HepG2 (cell line): ENCODE data around the gene C2orf76. TPM values are rescaled to one million over a fixed set of nuclear protein-coding genes. Genes with fewer than 3 reads are reported as not detected.

ENCODE experiments used
- ATAC-seq: fragments of 200-7000 bp; cut with Tn5 transposase; 3 replicates; pipeline ENCODE4 v1.9.1; 2020; ENCODE audit warnings: mild to moderate bottlenecking, moderate library complexity
- BruUV-seq: library from RNA; stranded (reverse); fragments of 400-500 nt; replicated peaks from 2 replicates; lab custom pipeline; 2021; lab: Mats Ljungman, UMichigan
- CTCF ChIA-PET: fragments of 300-600 bp; formaldehyde crosslinking; extraction: SDS; loops from one replicate; lab custom pipeline; 2021; ENCODE audit warnings: low total read pairs, inconsistent platforms, low intra/inter-chr PET ratio; lab: Yijun Ruan, JAX
- POLR2A ChIA-PET: fragments of 350-600 bp; sonication (Branson Sonifier 250); formaldehyde crosslinking; loops from one replicate; lab custom pipeline; 2020; ENCODE audit warnings: antibody characterized with exemption, inconsistent platforms; lab: Yijun Ruan, JAX
- DNase-seq: peaks from one replicate; pipeline ENCODE4 v3.0.0-alpha.2; 2015; ENCODE audit warnings: low spot score
- FAIRE-seq: peaks from 3 replicates; lab custom pipeline; 2011; peaks lifted over from hg19 to GRCh38; lab: Jason Lieb, UNC
- H2AFZ ChIP-seq: one replicate; pipeline ENCODE4 v1.6.1; 2011; ENCODE audit warnings: low read length, inconsistent platforms
- H3K27ac ChIP-seq: fragments of 300-600 bp; 3 replicates; pipeline ENCODE4 v1.8.0; 2011; ENCODE audit warnings: mixed run types, mild to moderate bottlenecking, mixed read lengths, low read length, inconsistent platforms; ENCODE audit not compliant: insufficient read depth; ENCODE audit errors: extremely low read length
- H3K27me3 ChIP-seq, 2 experiments: fragments of 200-600 bp in 1 of 2; 2 replicates in 1 of 2; 3 replicates in 1 of 2; pipeline versions ENCODE4 v1.6.0 to v1.8.0; 2011; ENCODE audit warnings: low read length in 2 of 2, mild to moderate bottlenecking in 2 of 2, moderate library complexity in 2 of 2, inconsistent platforms in 1 of 2; ENCODE audit not compliant: insufficient read depth in 2 of 2, control insufficient read depth in 1 of 2
- H3K36me3 ChIP-seq, 2 experiments: fragments of 200-600 bp in 1 of 2; replicated peaks in 1 of 2; 2 replicates in 1 of 2; 3 replicates in 1 of 2; pipeline versions ENCODE4 v1.5.1 to v1.8.0; 2011; ENCODE audit warnings: low read length in 2 of 2, inconsistent platforms in 1 of 2; ENCODE audit not compliant: insufficient read depth in 2 of 2, control insufficient read depth in 1 of 2
- H3K4me1 ChIP-seq: 2 replicates; pipeline ENCODE4 v1.5.1; 2012; ENCODE audit warnings: low read length, inconsistent platforms; ENCODE audit not compliant: insufficient read depth
- H3K4me2 ChIP-seq: 2 replicates; pipeline ENCODE4 v1.6.0; 2011; ENCODE audit warnings: low read depth, low read length, inconsistent platforms
- H3K4me3 ChIP-seq, 3 experiments: fragments of 200-600 bp in 1 of 3; sonication (generic), shearing (Covaris generic) in 1 of 3; replicated peaks in 1 of 3; 2 replicates each; pipeline ENCODE4 v1.5.1; 2011 to 2016; ENCODE audit warnings: low read length in 3 of 3, inconsistent platforms in 2 of 3, low read depth in 2 of 3, mild to moderate bottlenecking in 2 of 3, control low read depth in 1 of 3, mixed read lengths in 1 of 3; ENCODE audit not compliant: insufficient read depth in 1 of 3
- H3K79me2 ChIP-seq: one replicate; pipeline ENCODE4 v1.6.1; 2011; ENCODE audit warnings: low read length, inconsistent platforms; ENCODE audit not compliant: insufficient read depth
- H3K9ac ChIP-seq: 2 replicates; pipeline ENCODE4 v1.6.0; 2011; ENCODE audit warnings: mild to moderate bottlenecking, low read depth, low read length, inconsistent platforms; ENCODE audit not compliant: insufficient read depth
- H3K9me3 ChIP-seq: 2 replicates; pipeline ENCODE4 v1.5.1; 2012; ENCODE audit warnings: mild to moderate bottlenecking, low read length
- H4K20me1 ChIP-seq: 2 replicates; pipeline ENCODE4 v1.6.0; 2011; ENCODE audit warnings: inconsistent platforms, mild to moderate bottlenecking, low read length, moderate library complexity; ENCODE audit not compliant: insufficient read depth
- KDM4B ChIP-seq: sonication (generic); formaldehyde crosslinking; IDR thresholded peaks from 2 replicates; pipeline ENCODE4 v1.4.0; 2020; ENCODE audit warnings: missing genetic modification reagents
- ZNF460 ChIP-seq: sonication (generic); formaldehyde crosslinking; IDR thresholded peaks from 2 replicates; pipeline ENCODE4 v1.5.1; 2020; ENCODE audit warnings: missing genetic modification reagents, mild to moderate bottlenecking, borderline replicate concordance
- WGBS: methylation state at CpG from one replicate; pipeline ENCODE4 v1.1.6; 2017; ENCODE audit warnings: low lambda C conversion rate; 5-methylcytosine and 5-hydroxymethylcytosine counted together
- in situ Hi-C: cut with HindIII; loops from 2 replicates; pipeline ENCODE4 v1.10.0; 2017; ENCODE audit warnings: low pct_unique_long_range_greater_than_20kb; ENCODE audit not compliant: extremely low pct_ligation_motif_present
- intact Hi-C: fragments of 100-400 bp; cut with micrococcal nuclease; formaldehyde crosslinking; loops from one replicate; pipeline ENCODE4 v1.10.0; 2022; ENCODE audit not compliant: unreplicated experiment
- polyA plus RNA-seq, 8 experiments: library from polyadenylated mRNA; depleted of rRNA in 3 of 8; stranded (reverse) in 7 of 8; unstranded in 1 of 8; fragments of >200 nt; fragmentation: Illumina TruSeq in 4 of 8; extraction: Trizol in 4 of 8; gene quantifications; 2 replicates each; pipeline versions ENCODE4 v1.2.1 to v1.2.3, GENCODE V29; 2011 to 2016; ENCODE audit warnings: low read depth in 4 of 8, missing spikeins in 1 of 8, mixed read lengths in 1 of 8; ENCODE audit not compliant: insufficient read depth in 1 of 8
- total RNA-seq, 5 experiments: library from RNA; depleted of rRNA; stranded (reverse); fragments of >200 nt; fragmentation: Illumina TruSeq; extraction: Trizol; gene quantifications; 2 replicates each; pipeline ENCODE4 v1.2.3, GENCODE V29; 2016; ENCODE audit warnings: low read depth in 1 of 5
- TF ChIP-seq, protein P1 (sequence below), 2 experiments: fragments of 450-650 bp in 1 of 2; sonication (generic) in 1 of 2; formaldehyde crosslinking in 1 of 2; IDR thresholded peaks; 2 replicates each; pipeline versions ENCODE4 v1.6.1 to v1.8.0; 2016 to 2022; ENCODE audit warnings: antibody characterized with exemption in 1 of 2, mild to moderate bottlenecking in 1 of 2, missing genetic modification reagents in 1 of 2

Gene C2orf76
- total and polyA plus RNA-seq, 2 of the 13 experiments (the other 11 are each of a cell fraction or from before 2014, with no cell fraction given) = 7.7 to 8.5 TPM

DNA sequence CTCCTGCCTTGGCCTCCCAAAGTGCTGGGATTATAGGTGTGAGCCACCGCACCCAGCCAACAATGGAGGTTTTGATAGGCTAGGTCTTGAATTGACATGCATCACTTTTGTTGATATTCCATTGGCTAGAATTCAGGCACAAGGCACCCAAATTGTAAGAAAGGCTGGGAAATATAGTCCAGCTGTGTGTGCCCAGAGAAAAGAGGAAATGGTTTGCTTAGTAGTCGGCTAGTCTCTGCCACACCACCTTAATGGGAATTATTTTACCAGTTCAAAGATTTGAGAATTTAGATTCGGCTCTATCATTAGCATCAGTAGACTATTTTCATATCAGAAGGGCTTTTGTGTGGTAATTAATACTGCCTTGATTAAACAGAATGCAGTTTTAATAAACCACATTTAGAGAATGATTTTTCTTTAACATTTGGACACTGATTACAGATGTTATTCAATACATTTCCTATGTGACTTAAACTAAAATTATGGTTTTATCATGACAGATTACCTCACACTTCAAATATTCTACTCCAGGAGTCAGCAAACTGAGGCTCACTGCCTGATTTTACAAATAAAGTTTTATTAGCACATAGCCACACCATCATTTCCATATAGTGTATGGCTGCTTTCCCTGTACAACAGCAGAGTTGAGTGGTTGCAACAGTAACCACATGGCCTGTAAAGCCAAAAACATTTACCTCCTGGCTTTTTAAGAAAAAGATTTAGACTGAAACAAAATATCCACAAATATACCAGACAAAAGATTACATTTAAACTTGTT is 27.5 kb upstream of the C2orf76 start:
- in situ Hi-C loops (no loop called here), intact Hi-C loops (no loop called here)
- TF ChIP-seq KDM4B (CRISPR knock-in tag) (no peak), ZNF460 (CRISPR knock-in tag) (no peak)
- TF ChIP-seq, protein P1, sequence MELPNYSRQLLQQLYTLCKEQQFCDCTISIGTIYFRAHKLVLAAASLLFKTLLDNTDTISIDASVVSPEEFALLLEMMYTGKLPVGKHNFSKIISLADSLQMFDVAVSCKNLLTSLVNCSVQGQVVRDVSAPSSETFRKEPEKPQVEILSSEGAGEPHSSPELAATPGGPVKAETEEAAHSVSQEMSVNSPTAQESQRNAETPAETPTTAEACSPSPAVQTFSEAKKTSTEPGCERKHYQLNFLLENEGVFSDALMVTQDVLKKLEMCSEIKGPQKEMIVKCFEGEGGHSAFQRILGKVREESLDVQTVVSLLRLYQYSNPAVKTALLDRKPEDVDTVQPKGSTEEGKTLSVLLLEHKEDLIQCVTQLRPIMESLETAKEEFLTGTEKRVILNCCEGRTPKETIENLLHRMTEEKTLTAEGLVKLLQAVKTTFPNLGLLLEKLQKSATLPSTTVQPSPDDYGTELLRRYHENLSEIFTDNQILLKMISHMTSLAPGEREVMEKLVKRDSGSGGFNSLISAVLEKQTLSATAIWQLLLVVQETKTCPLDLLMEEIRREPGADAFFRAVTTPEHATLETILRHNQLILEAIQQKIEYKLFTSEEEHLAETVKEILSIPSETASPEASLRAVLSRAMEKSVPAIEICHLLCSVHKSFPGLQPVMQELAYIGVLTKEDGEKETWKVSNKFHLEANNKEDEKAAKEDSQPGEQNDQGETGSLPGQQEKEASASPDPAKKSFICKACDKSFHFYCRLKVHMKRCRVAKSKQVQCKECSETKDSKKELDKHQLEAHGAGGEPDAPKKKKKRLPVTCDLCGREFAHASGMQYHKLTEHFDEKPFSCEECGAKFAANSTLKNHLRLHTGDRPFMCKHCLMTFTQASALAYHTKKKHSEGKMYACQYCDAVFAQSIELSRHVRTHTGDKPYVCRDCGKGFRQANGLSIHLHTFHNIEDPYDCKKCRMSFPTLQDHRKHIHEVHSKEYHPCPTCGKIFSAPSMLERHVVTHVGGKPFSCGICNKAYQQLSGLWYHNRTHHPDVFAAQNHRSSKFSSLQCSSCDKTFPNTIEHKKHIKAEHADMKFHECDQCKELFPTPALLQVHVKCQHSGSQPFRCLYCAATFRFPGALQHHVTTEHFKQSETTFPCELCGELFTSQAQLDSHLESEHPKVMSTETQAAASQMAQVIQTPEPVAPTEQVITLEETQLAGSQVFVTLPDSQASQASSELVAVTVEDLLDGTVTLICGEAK (IDR thresholded peaks at IDR 0.05) = peak; percentile 56; the same call in 1 of the 2 replicates
- TF ChIP-seq, protein P1 (CRISPR knock-in tag; IDR thresholded peaks at IDR 0.05) = peak; percentile 67; the same call in 1 of the 2 replicates
- Histone ChIP-seq H3K36me3 (no peaks in the 10 kb centered on the region), H3K79me2 (no peaks in the 10 kb centered on the region), H3K27ac (no peak overlapping the region), H3K4me2 (no peak overlapping the region), H3K4me1 (0 out of 2 replicates have a peak, but pooled peaks cover 3% of the 10 kb centered on the region), H2AFZ (no peak overlapping the region), H4K20me1 (no peaks in the 10 kb centered on the region), H3K9ac (no peak overlapping the region), H3K9me3 (no peaks in the 10 kb centered on the region), H3K27me3 (peaks cover 1 to 36% of the 10 kb centered on the region in 2 experiments), H3K4me3 (no peak overlapping the region)
- BruUV-seq = no TSS peak
- POLR2A ChIA-PET = no interaction called here
- FAIRE-seq (no peak), ATAC-seq (no peak), DNase-seq (no peak)
- 59% methylated on average over 3 of the region's 3 CpGs for WGBS
- CTCF ChIA-PET = no interaction called here
